ENCODE data around the gene ITGB6.

DNA sequence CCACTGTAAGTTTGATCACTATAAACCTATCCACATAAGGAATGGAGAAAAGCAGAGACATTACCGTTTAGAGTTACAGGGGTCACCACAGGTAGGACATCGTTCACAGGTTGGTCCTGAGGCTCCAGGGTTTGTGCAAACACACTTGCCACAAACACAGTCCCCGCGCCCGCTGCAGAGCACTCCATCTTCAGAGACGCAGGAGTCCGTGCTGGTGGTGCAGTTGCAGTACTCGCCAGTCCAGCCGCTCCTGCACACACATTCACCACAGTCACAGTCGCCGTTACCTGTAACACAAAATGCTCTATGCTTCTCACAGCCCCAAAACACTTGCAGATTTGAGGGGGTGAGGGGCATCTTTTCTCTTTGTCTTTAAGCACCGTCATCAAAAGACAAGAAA, 73.8 kb downstream of the ITGB6 start:
- TF ChIP-seq TAF1 (IDR thresholded peaks at IDR 0.05; ENCODE audit: borderline replicate concordance, low read depth, low read length) (no peak), POLR2A (IDR thresholded peaks at IDR 0.05; ENCODE audit: low read depth, low read length) (no peak)
